ENCODE measurements around the gene CD79A.
"Not testable (repeated sequence)": the region's sequence is repeated elsewhere in the genome, so short reads cannot be mapped to it uniquely, and the experiment has no call there.

Gene CD79A

DNA sequence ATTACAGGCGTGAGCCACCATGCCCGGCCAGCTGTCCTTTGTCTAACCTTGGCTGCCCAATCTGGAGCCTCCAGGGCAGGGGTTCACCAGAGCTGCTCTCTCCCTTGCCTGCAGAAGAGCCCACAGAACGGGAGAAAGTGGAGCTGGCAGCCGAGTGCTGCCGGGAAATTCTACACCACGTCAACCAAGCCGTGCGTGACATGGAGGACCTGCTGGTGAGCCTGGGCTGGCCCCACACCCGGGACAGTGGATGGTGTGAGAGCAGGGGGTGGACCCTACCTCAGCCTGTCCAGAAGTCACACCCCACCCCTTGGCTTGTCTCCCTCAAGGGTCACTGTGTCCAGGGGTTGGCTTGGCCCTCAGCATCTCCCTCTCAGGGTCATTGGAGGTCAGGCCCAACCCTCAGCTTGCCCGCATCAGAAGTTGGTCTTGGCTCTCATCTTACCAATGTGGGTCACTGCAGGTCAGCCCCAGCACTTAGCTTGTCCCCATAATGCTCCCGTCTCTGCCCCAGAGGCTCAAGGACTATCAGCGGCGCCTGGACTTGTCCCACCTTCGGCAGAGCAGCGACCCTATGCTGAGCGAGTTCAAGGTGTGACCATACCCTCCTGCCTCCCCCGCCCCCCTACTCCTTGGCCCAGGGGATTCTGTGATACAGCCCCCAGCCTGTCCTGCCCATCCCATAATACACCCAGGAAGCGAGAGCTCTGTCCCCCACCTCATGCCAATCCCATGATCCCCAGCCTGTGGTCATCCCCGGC, 26.3 kb downstream of the CD79A start:
- no peak for DNase-seq (ENCODE audit: low read depth, low spot score)
- H3K27ac ChIP-seq = no peak overlapping the region

GRCh38 chr19:41904118-41904870, 27.2 kb downstream of the CD79A start:
- peak; percentile 39 for DNase-seq (ENCODE audit: low read depth, low spot score)
- H3K27ac ChIP-seq = peak overlapping the region; percentile 21

GRCh38 chr19:41905273-41906002, 28.4 kb downstream of the CD79A start:
- DNase-seq (ENCODE audit: low read depth, low spot score) = no peak

DNA sequence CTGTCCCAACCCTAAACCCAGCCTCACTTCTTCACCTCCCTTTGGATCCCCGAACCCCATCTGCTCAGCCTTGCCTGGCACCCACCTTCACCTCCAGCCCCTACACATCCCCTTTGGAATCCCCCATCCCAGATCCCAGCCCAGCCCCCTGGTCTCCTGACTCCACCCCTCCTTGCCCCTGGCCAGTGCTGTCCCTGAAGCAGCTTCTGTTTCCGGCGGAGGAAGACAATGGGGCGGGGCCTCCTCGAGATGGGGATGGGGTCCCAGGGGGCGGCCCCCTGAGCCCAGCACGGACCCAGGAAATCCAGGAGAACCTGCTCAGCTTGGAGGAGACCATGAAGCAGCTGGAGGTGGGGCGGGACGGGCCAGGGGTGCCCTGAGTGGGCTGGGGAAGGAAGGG, 29.2 kb downstream of the CD79A start:
- DNase-seq (ENCODE audit: low read depth, low spot score) = no peak
- no peak overlapping the region for H3K27ac ChIP-seq

More at GRCh38 chr19:41905273-41906002, 28.4 kb downstream of the CD79A start:
- H3K27ac ChIP-seq = no peak overlapping the region

GRCh38 chr19:41906916-41907680, 30.0 kb downstream of the CD79A start:
- no peak for DNase-seq (ENCODE audit: low read depth, low spot score)
- H3K27ac ChIP-seq = no peak overlapping the region

DNA sequence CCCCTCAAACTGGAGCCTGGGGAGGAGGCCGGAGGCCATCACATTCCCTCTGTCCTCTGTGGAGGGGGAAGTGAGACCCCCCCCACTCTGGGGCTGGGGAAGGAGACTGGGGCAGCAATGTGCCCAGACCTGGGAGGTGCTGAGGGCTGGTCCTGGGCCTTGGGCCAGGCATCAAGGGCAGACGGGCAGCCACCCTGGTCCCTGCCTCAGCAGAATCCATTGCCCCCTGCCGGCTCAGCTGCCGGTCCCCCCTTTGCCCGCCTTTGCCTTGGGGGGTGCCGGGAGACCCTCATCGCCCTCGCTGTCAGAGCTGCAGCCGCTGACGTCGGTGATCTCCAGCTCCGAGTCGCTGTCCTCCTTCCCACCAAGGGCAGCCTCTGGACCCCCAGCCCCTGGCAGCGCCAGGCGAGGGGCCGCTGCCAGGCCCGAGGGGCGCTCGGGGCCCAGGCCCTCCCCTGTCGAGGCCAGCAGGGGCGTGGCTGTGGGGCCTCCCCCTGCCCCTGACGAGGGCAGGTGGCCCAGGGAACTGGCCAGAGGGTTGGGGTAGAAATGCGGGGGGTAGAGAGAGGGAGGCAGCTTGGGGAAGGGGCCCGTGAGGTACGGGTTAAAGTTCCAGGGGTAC, 31.0 kb downstream of the CD79A start:
- DNase-seq (ENCODE audit: low read depth, low spot score) = no peak

DNA sequence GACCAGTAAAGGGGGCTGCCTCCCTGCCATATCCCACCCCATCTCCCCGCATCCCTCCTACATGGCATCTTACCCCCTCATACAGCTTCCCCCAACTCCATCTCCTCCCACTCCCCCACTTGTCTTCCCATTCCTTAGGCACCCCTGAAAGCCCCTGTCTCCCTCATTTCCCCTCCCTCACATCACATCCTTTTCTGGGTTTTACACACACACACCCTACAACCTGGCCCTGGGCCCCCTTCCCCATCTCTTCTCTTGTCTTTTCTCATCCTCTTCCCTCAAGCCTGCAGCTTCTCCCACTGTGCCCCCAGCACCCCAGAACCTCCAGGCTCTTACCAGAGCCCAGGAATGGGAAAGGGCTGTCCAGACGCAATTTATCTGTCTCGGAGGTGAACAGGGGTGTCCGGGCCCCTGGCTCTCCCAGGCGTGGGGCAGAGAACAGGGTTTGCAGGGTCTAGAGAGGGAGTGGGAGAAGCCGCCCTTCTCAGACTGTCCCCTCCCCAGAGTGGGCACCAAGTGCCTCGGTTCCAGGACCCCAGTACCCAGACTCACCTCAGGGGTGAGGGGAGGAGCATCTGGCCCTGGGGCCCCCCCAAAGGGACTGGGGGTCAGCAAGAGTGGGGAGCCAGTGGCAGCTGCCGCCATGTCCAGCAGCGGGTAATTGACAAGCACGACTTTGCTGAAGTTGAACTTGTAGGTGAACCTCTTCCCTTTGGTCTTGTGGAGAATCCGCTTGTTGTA, 31.8 kb downstream of the CD79A start:
- H3K27ac ChIP-seq = no peak overlapping the region
- DNase-seq (ENCODE audit: low read depth, low spot score) = no peak

More for the DNA sequence above, 31.0 kb downstream of the CD79A start:
- H3K27ac ChIP-seq = no peak overlapping the region

DNA sequence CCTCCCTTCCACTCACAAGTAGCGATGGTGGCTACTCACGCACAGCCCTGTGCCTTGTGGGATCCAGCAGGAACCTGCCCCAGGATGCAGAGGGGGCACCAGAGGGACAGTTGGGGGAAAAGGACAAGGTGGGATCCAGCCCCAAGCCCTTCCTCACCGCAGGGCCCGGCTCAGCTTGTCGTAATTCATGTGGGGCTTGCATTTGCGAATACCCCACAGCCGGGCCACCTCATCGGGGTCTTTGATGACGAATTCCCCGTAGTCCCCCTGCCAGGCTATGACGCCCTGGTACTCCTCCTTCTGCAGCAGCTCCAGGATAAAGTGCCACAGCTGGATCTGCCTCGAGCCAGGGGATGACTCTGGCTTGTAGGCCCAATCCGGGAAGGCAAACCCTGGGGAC, 32.6 kb downstream of the CD79A start:
- no peak for DNase-seq (ENCODE audit: low read depth, low spot score)
- H3K27ac ChIP-seq = no peak overlapping the region

DNA sequence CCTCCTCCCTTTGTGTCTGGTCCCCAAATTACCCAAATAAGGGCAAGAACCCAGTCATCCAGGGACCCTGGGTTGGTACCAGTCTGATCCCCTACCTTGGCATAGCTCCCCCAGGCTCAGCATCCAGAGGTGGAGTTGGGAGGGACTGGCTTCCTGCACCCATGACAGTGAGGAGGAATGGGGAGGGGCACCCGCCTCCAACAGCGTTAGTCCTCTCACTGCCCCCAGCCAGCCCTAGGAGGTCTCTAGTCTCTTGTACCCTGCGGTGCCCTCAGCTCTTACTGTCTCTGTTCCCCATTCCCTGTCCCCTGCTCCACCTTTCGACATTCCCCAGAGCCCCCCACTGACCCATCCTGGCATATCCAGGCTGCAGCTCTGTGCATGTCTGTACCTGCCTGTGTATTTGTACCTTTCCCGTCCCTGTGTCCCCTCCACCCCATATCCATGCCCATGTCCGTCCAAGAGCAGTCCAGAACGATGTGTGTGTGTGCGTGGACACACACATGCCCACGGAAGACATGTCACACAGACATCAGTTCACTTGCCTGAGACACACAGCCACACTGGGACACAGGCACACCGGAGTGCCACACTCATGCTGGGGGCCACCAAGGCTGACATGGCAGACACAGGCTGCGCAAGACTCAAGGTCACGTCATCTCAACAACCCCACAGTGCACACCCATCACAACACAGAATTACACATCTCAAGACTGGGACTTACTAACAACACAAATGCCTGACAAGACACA, 33.3 kb downstream of the CD79A start:
- no peak overlapping the region for H3K27ac ChIP-seq
- no peak for DNase-seq (ENCODE audit: low read depth, low spot score)

- no peak for DNase-seq (ENCODE audit: low read depth, low spot score)
- no peak overlapping the region for H3K27ac ChIP-seq
Observed at GRCh38 chr19:41910992-41911888, 34.2 kb downstream of the CD79A start.

- DNase-seq (ENCODE audit: low read depth, low spot score) = no peak
- H3K27ac ChIP-seq = no peak overlapping the region
Observed at GRCh38 chr19:41911889-41912731, 35.0 kb downstream of the CD79A start.

DNA sequence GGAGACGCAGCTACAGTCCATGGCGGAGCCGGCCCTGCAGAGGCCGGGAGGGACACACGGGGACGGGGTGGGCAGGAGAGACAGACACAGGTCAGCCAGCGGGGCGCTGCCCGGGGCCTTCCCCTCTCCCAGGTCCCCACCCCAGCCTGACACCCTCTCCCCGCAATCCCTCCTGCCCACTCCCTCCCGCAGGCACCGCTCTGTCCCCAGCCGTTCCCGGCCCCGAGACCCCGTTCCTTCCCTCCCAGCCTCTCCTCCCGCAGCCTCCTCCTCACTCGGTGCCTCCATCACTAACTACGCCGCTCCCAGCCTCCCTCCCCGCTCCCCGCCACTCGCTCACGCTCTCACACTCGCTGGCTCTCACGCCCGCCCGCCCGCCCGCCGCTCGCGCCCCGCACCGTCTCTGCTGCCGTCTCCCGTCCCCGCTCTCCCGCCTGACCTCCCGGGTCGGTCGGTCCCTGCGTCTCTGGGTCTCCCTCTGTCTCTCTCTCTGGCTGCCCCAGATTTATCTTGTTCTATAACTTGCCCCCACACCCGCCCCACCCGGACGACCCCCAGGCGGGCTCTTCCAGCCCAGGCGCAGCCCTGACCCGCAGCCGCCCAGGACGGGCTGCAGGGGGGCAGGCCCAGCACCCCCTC, 35.9 kb downstream of the CD79A start:
- no peak for DNase-seq (ENCODE audit: low read depth, low spot score)

DNA sequence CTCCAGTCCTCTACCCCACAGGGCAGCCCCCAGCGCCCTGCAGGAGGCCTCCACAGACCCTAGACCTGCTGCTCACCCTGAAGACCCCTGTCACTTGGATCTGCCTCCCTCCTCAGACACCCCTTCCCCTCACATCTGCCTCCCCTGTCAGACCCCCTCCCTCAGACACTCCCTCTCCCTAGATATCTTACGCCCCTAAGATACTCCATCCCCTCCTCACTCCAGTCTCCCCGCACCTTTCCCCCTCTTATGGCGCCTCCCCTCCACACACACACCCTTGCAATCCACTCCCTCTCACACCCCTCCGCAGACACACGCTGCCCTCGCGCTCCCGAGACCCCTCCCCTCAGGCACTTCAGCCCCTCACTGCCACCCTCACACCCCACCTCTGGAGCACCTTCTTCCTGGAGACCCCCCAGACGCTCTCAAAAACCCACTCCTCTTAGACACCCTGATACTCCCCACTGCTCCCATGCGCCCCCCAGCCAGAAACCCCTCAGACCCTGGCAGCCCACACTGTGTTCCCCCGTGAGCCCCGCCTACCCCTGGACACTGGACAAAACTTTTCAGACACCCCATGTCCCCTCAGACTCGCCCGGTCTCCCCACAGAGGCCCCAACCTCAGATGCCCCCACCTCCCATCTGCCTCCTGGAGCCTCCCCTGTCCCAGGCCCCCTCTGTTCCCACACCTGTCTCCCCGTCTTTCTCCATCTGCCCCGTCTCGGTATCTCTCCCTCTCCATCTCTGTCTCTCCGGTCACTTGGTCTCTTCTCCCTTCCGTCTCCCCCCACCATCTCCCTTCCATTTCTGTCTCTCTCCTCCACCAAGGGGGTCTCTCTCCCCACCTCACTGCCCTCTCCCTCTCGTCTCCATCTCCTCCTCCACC, 36.7 kb downstream of the CD79A start:
- DNase-seq (ENCODE audit: low read depth, low spot score) = no peak
- H3K27ac ChIP-seq = no peak overlapping the region

More for the DNA sequence above, 35.9 kb downstream of the CD79A start:
- no peak overlapping the region for H3K27ac ChIP-seq

DNA sequence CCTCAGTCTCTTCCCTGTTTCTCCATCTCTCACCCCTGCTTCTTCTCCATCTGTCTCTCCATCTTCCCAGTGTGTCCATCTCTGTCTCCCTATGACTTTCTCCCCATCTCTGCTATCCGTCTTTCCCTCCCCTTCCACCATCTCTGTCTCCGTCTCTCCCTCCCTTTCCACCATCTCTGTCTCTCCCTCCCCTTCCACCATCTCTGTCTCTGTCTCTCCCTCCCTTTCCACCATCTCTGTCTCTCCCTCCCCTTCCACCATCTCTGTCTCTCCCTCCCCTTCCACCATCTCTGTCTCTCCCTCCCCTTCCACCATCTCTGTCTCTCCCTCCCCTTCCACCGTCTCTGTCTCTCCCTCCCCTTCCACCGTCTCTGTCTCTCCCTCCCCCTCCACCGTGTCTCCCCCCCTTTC, 37.4 kb downstream of the CD79A start:
- DNase-seq (ENCODE audit: low read depth, low spot score); H3K27ac ChIP-seq: not testable (repeated sequence)
